HuH-7 (cell line): ENCODE data around the gene NR1D2.

ENCODE experiments used
- DNase-seq: peaks from one replicate; pipeline ENCODE4 v3.0.0; 2011; ENCODE audit warnings: low spot score

Gene NR1D2

DNA sequence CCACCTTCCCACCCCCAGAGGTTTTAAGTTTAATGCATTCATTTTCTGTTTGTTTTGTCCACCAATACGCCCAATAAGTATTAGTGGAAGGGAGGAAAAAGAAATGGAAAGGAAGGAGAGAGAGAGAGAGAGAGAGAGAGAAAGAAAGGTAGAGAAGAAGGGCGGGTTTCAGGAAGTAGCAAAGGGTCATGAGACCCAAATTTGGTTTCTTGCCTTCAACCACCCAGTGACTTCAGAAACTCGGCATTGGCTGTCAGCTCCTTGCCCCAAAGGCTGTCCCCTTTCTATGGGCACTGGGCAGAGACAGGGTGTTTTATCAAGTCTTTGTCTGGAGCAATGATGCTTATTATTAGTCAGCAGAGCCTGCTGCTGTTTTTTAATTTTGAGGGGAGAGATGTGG is 13.5 kb upstream of the NR1D2 start:
- DNase-seq, result no peak

DNA sequence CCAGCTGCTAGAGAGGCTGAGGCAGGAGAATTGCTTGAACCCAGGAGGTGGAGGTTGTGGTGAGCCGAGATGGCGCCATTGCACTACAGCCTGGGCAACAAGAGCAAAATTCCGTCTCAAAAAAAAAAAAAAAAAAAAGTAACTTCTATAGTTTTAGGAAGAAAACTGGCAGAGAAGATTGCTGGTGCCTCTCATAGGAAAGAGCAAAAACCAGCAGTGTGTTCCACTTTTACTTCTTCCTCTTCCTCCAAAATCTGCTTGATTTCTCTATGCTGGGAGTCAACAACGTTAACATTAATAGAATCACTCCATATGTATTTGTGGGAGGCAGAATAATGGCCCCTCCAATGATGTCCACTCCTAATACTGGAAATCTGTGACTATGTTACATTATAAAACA is 12.5 kb upstream of the NR1D2 start:
- DNase-seq, result no peak

- no peak for DNase-seq
These were observed 10.8 kb upstream of the NR1D2 start for GRCh38 chr3:23934253-23934652.

- DNase-seq, result no peak
These were observed 7.8 kb upstream of the NR1D2 start for GRCh38 chr3:23937296-23937695.

DNA sequence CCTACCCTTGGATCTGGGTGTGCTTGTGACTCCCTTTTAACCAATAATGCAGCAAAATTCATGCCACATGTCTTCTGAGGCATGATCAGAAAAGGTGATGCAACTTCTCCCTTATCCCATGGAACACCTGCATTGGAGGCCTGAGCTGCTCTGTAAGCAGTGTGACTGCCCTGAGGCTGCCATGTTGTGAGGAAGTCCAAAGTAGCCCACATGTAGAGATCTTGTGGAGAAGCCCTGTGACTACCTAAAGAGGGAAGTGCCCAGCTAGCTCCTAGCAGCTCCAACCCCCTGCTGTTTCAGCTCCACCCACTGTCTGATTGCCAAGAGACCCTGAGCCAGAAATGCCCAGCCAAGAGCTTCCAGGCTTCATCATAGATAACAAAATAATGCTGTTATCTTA is 6.4 kb upstream of the NR1D2 start:
- no peak for DNase-seq

DNA sequence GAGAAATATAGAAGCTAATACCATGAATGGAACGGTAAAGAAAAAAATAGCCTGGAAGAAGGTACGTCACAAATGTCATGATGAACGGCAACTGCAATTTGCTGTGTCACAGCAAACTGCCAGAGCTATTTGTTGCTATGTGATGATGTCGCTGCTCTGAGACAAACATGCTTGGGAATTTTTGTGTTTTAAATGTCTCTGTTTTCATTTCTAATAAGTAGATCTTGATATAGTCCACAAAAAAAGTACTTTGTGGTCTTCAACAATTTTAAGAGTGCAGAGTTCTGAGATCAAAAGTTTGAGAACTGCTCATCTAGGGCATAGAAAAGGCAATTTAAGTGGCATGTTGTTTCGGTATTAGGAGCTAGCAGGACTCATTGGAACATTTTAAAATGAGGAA is 4.3 kb upstream of the NR1D2 start:
- no peak for DNase-seq

DNA sequence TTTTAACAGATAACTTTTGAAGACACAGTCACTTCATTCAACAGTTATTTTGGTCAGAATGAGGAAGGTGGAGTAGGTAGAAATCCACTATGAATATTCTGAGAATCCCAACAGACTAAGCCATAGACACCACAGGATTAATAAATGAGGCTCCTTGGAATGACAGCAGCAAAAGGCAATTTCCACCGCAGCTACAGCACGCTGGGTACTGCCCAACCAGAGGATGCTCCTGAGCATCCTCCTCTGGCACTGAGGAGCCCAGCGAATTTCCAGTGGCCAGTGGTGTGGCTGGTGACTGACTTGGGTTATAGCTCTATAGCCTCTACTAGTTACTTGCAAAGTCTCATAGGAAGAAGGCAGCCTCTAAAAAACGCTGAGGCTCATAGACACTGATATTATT is 3.6 kb upstream of the NR1D2 start:
- DNase-seq, result no peak

DNA sequence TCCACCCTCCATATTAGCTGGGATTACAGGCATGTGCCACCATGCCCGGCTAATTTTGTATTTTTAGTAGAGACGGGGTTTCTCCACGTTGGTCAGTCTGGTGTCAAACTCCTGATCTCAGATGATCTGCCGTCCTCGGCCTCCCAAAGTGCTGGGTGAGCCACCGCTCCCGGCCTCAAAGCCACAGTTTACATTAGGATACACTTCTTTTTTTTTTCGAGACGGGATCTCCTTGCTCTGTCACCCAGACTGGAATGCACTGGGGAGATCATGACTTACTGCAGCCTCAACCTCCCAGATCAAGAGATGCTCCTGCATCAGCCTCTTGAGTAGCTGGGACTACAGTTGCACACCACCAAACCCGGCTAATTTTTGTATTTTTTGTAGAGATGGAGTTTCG is 2.5 kb upstream of the NR1D2 start:
- no peak for DNase-seq

DNA sequence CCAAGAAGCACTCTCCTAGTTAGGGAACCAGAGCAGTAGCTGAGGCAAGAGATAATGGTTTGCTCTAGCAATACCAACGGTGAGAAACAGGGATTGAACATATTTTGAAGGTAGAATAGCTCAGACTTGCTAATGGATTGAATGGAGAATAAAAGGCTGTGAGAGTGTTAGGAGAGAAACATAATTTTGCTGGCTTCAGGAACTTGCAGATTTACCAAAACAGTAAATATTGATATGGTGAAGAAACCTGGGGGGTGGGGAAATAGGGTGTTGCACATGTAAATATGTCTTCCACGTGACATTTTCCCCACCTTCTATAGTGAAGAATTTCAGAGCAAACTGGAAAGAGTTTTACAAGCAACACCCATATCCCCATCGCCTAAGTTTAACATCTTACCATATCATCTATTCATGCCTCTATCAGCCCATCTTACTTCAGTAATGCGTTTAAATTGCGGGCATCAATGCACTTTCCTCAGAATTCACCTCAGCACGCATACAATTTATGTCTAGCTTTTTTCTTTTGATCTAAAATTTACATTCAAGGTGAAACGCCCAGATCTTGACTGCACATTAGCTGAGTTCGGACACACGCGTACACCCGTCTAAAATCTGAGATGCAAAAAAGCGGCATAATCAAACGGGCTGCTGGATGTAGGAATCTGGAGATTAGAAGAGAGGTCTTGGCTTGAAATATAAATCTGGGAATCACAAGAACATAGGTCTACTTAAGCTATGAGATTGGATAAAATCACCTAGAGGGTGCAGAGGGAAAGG is 891 bp upstream of the NR1D2 start:
- no peak for DNase-seq

DNA sequence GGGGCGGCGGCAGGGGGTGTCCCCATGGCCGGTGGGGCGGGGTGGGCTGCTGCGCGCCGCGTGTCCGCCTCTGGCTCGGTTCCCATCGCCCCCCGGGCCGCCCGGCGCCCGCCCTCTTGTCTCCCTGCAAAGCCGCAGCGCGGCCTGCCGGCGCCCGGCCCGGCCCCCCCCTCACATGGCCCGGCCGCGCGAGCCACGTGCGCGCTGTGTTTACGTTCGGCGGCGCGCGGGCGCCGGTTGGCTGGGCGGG is 502 bp downstream of the NR1D2 start:
- no peak for DNase-seq

- peak; percentile 98 for DNase-seq
These were observed 1.0 kb downstream of the NR1D2 start for GRCh38 chr3:23945913-23946687.

GRCh38 chr3:23948761-23949160 is 3.7 kb downstream of the NR1D2 start:
- no peak for DNase-seq

DNA sequence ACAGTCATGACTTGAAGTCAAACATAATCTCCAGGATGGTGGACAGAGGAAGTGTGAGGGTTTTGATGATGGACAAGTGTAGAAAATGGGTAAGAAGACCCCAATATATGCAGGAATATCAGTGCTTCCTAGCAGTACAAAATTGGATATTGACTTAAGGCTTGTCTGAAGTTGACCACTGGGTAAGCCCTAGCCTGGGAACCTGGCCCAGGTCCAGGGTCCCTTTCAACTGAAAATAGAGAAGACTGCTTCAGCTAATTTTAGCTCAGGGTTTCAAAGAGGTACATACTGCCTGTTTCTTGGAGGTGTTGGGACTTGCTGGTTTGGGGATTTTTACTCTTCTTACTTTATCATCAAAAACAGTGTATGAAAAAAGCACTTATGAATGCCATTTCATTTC is 4.7 kb downstream of the NR1D2 start:
- DNase-seq, result peak; percentile 53

DNA sequence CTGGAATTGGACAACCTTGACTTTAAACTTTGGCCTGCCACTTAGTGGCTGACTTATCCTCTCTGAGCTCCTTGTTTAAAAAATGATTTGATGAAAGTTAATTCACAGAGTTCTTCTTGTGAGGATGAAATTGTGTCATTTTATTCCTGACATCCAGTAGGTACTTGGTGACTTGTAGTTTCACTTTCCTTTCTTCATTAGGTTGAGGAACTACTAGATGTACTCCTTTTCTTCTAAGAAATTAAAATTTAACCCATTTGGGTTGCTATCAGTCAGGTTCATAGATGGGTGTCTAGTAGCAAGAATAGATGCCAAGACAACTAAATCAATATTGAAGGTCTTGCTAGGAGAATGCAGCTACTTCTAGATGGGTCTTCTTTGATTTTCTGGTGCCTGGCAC is 5.2 kb downstream of the NR1D2 start:
- DNase-seq, result no peak

GRCh38 chr3:23952646-23953045 is 7.6 kb downstream of the NR1D2 start:
- DNase-seq, result no peak

DNA sequence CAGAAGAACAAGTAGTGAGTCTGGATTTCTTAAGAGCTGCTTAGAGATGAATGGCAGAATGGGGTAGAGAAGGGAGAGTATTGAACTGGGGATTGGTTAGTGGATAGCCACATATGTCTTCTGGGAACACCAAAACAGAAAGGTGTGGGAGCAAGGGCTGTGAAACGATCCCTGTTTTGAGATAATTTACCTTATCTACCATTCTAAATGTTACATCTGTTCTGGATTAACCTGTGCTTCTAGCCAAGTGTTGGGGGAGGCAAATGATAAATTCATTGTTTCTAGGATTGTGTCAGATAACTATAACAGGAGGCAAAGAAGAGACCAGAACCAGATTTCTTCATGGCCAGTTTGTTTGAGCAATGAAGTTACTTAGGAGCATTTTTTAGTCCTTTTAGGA is 8.4 kb downstream of the NR1D2 start:
- no peak for DNase-seq

DNA sequence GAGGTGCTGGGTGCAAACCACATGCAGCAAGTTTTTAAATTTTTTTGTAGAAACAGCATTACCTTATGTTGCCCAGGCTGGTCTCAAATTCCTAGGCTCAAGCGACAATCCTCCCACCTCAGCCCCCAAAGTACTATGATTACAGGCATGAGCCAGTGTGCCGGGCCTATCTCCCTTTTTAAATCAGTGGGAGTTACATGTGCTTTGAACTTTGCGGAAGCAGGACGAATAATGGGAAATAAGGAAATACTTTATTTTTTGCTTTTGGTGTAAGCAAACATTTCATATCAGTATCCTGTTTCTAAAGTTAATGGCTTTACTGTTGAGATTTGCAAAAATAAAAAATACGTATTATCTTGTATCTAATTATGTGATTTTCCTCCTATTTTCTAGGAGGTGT is 9.1 kb downstream of the NR1D2 start:
- DNase-seq, result no peak

- no peak for DNase-seq
These were observed 11.6 kb downstream of the NR1D2 start for GRCh38 chr3:23956701-23957100.

- DNase-seq, result no peak
These were observed 14.2 kb downstream of the NR1D2 start for GRCh38 chr3:23959135-23959900.

DNA sequence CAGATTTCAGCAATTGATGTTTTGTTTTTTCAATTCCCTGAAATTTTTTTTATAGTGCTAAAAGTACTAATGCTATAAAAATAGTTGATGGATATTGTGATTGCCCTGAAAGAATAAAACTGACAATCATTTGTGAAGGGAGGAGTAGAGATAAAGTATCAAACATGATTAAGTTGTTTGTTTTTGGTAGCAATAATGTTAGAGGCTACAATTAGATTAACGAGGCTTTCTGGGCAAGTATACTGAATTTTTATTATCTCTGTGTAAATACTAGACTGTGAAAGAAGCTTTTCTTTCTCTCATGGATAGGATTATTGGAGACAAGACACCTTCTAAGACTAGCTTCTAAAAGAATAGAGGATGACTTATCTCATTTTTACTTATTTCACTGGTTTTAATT is 15.6 kb downstream of the NR1D2 start:
- no peak for DNase-seq

GRCh38 chr3:23961066-23961465 is 16.0 kb downstream of the NR1D2 start:
- no peak for DNase-seq

DNA sequence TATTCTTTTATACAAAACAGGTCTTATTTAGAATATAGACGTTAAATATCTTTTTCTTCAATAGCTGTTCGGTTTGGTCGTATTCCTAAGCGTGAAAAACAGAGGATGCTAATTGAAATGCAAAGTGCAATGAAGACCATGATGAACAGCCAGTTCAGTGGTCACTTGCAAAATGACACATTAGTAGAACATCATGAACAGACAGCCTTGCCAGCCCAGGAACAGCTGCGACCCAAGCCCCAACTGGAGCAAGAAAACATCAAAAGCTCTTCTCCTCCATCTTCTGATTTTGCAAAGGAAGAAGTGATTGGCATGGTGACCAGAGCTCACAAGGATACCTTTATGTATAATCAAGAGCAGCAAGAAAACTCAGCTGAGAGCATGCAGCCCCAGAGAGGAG is 16.8 kb downstream of the NR1D2 start:
- DNase-seq, result no peak

DNA sequence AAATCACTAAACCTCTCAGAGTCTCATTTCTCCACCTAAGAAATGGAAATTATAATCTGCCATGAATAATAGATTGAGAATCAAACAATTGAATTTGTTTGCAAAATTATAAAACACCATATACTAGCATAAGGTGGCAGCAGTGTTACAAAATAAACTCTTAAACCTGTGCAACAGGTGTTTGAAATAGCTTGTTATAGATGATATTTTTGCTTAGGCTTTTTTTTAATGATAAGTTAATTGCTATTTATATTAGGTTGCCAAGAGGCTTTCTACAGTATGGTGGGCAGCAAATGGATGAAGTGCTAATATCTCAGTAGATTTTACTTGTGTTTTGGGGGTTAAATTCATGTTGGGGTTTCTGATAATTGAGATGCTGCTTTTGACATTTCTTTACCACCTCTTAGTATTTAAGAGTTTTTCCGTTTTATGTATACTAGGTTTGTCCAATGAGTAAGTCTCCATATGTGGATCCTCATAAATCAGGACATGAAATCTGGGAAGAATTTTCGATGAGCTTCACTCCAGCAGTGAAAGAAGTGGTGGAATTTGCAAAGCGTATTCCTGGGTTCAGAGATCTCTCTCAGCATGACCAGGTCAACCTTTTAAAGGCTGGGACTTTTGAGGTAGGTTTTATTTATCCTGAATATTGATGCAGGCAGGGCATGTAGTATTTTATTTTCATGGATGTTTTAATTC is 19.6 kb downstream of the NR1D2 start:
- no peak for DNase-seq
